ENCODE results near the gene CDH19.

- TF ChIP-seq CTCF (conservative IDR thresholded peaks at IDR 0.05; ENCODE audit: low read depth, low read length) (no peak), RAD21 (IDR thresholded peaks at IDR 0.05; ENCODE audit: low read length) (no peak), CEBPB (IDR thresholded peaks at IDR 0.05; ENCODE audit: low read depth, low read length) (no peak), MAFK (IDR thresholded peaks at IDR 0.05; ENCODE audit: low read depth, low read length) (no peak), POLR2A (IDR thresholded peaks at IDR 0.05; ENCODE audit: low read depth, low read length) (no peak), BHLHE40 (IDR thresholded peaks at IDR 0.05; ENCODE audit: low read depth, low read length) (no peak), RFX5 (IDR thresholded peaks at IDR 0.05; ENCODE audit: low read depth, low read length) (no peak), FOS (IDR thresholded peaks at IDR 0.05; ENCODE audit: low read depth, low read length) (no peak), NFE2L2 (IDR thresholded peaks at IDR 0.05; ENCODE audit: low read depth, low read length) (no peak), CHD1 (IDR thresholded peaks at IDR 0.05; ENCODE audit: low read depth, low read length) (no peak), MXI1 (IDR thresholded peaks at IDR 0.05; ENCODE audit: borderline replicate concordance, low read depth, low read length) (no peak), RCOR1 (IDR thresholded peaks at IDR 0.05; ENCODE audit: insufficient replicate concordance, low read length) (no peak), MAZ (IDR thresholded peaks at IDR 0.05; ENCODE audit: borderline replicate concordance, low read depth, low read length) (no peak)
Observed at GRCh38 chr18:66553824-66554223, 50.1 kb downstream of the CDH19 start.

Measured in IMR-90 (cell line).